HepG2 (cell line): Measurements from ENCODE around the gene SIGLEC8. TPM values are rescaled to one million over a fixed set of nuclear protein-coding genes. Genes with fewer than 3 reads are reported as not detected.
A peak's percentile ranks its signal among the peaks of the same experiment; 100 is the strongest.

Experiments
- GATAD1 ChIP-seq: IDR thresholded peaks from 2 replicates; pipeline ENCODE4 v1.6.1; 2016; ENCODE audit warnings: missing genetic modification reagents, missing compliant biosample characterization
- HNF4A ChIP-seq: sonication (generic); formaldehyde crosslinking; IDR thresholded peaks from 2 replicates; pipeline ENCODE4 v1.4.0; 2020; ENCODE audit warnings: missing genetic modification reagents
- HNRNPK ChIP-seq: fragments of 200-400 bp; formaldehyde crosslinking; IDR thresholded peaks from 2 replicates; pipeline ENCODE4 v1.6.1; 2018; ENCODE audit warnings: low read length, low read depth, moderate library complexity, mild to moderate bottlenecking; ENCODE audit not compliant: poor library complexity, severe bottlenecking
- MNT ChIP-seq: fragments of 450-650 bp; IDR thresholded peaks from 2 replicates; pipeline ENCODE4 v1.6.1; 2016
- MTF1 ChIP-seq: sonication (generic); formaldehyde crosslinking; IDR thresholded peaks from 2 replicates; pipeline ENCODE4 v1.5.0; 2020; ENCODE audit warnings: missing genetic modification reagents
- MTF2 ChIP-seq: sonication (generic); formaldehyde crosslinking; IDR thresholded peaks from 2 replicates; pipeline ENCODE4 v1.5.0; 2020; ENCODE audit warnings: missing genetic modification reagents, borderline replicate concordance
- NFE2L2 ChIP-seq: fragments of 150-350 bp; IDR thresholded peaks from 2 replicates; pipeline ENCODE4 v1.6.1; 2014; ENCODE audit warnings: low read length
- NFYB ChIP-seq: sonication (generic); formaldehyde crosslinking; IDR thresholded peaks from 2 replicates; pipeline ENCODE4 v1.4.0; 2020; ENCODE audit warnings: missing genetic modification reagents
- PHF8 ChIP-seq: sonication (generic); formaldehyde crosslinking; IDR thresholded peaks from 2 replicates; pipeline ENCODE4 v1.5.0; 2020; ENCODE audit warnings: missing genetic modification reagents
- RERE ChIP-seq: IDR thresholded peaks from 2 replicates; pipeline ENCODE4 v1.6.1; 2016; ENCODE audit warnings: low read depth, missing genetic modification reagents, missing compliant biosample characterization
- SATB2 ChIP-seq: sonication (generic); formaldehyde crosslinking; IDR thresholded peaks from 2 replicates; pipeline ENCODE4 v1.5.0; 2020; ENCODE audit warnings: missing genetic modification reagents
- STAT6 ChIP-seq: sonication (generic); formaldehyde crosslinking; IDR thresholded peaks from 2 replicates; pipeline ENCODE4 v1.4.0; 2020; ENCODE audit warnings: missing genetic modification reagents, mild to moderate bottlenecking, borderline replicate concordance
- ZC3H13 ChIP-seq: sonication (generic); formaldehyde crosslinking; IDR thresholded peaks from 2 replicates; pipeline ENCODE4 v1.8.1; 2023; ENCODE audit warnings: mild to moderate bottlenecking, missing genetic modification reagents, moderate library complexity
- ZIK1 ChIP-seq: sonication (generic); formaldehyde crosslinking; IDR thresholded peaks from 2 replicates; pipeline ENCODE4 v1.5.0; 2020; ENCODE audit warnings: mild to moderate bottlenecking, low read depth, missing genetic modification reagents, borderline replicate concordance
- ZNF251 ChIP-seq: sonication (generic); formaldehyde crosslinking; IDR thresholded peaks from 2 replicates; pipeline ENCODE4 v1.9.0; 2021; ENCODE audit warnings: mild to moderate bottlenecking, missing genetic modification reagents
- ZNF75D ChIP-seq: sonication (generic); formaldehyde crosslinking; IDR thresholded peaks from 2 replicates; pipeline ENCODE4 v1.8.1; 2023; ENCODE audit warnings: missing genetic modification reagents, mild to moderate bottlenecking, borderline replicate concordance
- ZNF770 ChIP-seq: sonication (generic); formaldehyde crosslinking; IDR thresholded peaks from 2 replicates; pipeline ENCODE4 v1.5.0; 2020; ENCODE audit warnings: mild to moderate bottlenecking, missing genetic modification reagents
- polyA plus RNA-seq, 8 experiments: library from polyadenylated mRNA; depleted of rRNA in 3 of 8; stranded (reverse) in 7 of 8; unstranded in 1 of 8; fragments of >200 nt; fragmentation: Illumina TruSeq in 4 of 8; extraction: Trizol in 4 of 8; gene quantifications; 2 replicates each; pipeline versions ENCODE4 v1.2.1 to v1.2.3, GENCODE V29; 2011 to 2016; ENCODE audit warnings: low read depth in 4 of 8, missing spikeins in 1 of 8, mixed read lengths in 1 of 8; ENCODE audit not compliant: insufficient read depth in 1 of 8
- total RNA-seq, 5 experiments: library from RNA; depleted of rRNA; stranded (reverse); fragments of >200 nt; fragmentation: Illumina TruSeq; extraction: Trizol; gene quantifications; 2 replicates each; pipeline ENCODE4 v1.2.3, GENCODE V29; 2016; ENCODE audit warnings: low read depth in 1 of 5
- TF ChIP-seq, protein P1 (sequence below): sonication (generic); formaldehyde crosslinking; conservative IDR thresholded peaks from 2 replicates; pipeline ENCODE4 v1.4.0; 2020; ENCODE audit warnings: missing genetic modification reagents

The SIGLEC8 gene
- total and polyA plus RNA-seq, 2 of the 13 experiments (the other 11 are each of a cell fraction or from before 2014, with no cell fraction given): not detected

DNA sequence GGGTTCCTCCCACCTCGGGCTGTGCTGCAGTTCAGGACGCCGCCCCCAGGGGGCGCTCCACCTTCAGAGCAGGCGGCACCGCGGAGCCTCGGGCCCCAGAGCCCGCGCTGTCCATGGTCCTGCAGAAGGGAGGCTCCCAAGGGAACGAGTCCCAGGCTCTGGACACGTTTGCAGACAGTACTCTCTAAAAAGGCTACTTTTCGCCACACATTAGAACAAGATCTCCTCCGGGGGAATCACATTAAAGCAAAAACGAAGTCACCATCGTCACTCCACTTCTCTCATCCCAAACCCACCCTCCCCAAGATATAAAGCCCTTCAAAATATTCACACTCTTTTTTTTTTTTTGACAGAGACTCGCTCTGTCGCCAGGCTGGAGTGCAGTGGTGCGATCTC, 36.2 kb downstream of the SIGLEC8 start (continued):
- TF ChIP-seq, protein P1, sequence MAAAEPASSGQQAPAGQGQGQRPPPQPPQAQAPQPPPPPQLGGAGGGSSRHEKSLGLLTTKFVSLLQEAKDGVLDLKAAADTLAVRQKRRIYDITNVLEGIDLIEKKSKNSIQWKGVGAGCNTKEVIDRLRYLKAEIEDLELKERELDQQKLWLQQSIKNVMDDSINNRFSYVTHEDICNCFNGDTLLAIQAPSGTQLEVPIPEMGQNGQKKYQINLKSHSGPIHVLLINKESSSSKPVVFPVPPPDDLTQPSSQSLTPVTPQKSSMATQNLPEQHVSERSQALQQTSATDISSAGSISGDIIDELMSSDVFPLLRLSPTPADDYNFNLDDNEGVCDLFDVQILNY (CRISPR knock-in tag): peak; percentile 73
- TF ChIP-seq HNF4A (CRISPR knock-in tag) (peak; percentile 25; the same call in 1 of the 2 replicates), PHF8 (peak; percentile 50), SATB2 (CRISPR knock-in tag) (peak; percentile 97), ZIK1 (CRISPR knock-in tag) (peak; percentile 96), STAT6 (CRISPR knock-in tag) (no peak), MNT (no peak), NFYB (CRISPR knock-in tag) (peak; percentile 58), MTF2 (CRISPR knock-in tag) (no peak), ZNF770 (CRISPR knock-in tag) (peak; percentile 70), RERE (CRISPR knock-in tag) (0 out of 2 replicates have a peak, but pooled peaks have one; percentile 37), ZC3H13 (CRISPR knock-in tag) (peak; percentile 72; the same call in 1 of the 2 replicates), MTF1 (CRISPR knock-in tag) (peak; percentile 97), GATAD1 (CRISPR knock-in tag) (peak; percentile 78), ZNF251 (CRISPR knock-in tag) (peak; percentile 96), HNRNPK (no peak), NFE2L2 (no peak), ZNF75D (CRISPR knock-in tag) (peak; percentile 91; the same call in 1 of the 2 replicates)
